GM18870 (cell line): ENCODE measurements around the gene PAQR4.

Source experiments
- ATAC-seq: cut with Tn5 transposase; IDR thresholded peaks from one replicate; pipeline ENCODE4 v1.9.1; 2021; ENCODE audit warnings: moderate library complexity; ENCODE audit not compliant: unreplicated experiment

PAQR4 gene

DNA sequence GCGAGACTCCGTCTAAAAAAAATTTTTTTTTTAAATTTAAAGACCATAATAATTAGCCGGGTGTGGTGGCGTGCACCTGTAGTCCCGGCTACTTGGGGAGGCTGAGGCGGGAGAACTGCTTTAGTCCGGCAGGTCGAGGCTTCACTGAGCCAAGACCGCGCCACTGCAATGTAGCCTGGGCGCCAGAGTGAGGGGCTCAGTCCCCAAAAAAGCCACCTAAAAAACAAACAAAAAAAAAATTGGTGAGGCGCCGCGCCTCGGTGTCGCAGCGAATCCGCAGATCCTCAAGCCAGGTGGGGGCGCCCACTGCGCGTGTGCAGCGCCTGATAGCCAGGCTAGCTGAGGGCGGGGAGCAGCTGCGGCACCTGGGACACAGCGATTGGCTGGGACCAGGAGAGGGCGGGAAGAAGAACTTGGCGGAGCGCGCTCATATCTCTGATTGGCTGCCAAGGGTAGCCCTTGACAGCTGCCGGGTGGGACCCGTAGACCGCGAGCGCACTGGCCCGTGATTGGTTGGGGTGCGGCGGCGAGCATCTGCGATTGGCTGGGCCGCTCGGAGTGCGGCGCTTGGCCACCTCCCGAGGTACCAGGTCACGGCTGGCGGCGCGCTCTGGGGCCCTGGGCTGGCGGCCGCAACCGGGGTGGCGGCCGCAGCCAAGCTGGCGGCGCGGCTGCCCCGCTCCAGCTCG is 34.6 kb downstream of the PAQR4 start:
- peak; percentile 94 for ATAC-seq

GRCh38 chr16:3004319-3004718 is 35.2 kb downstream of the PAQR4 start:
- no peak for ATAC-seq

- no peak for ATAC-seq
These were observed 35.7 kb downstream of the PAQR4 start for GRCh38 chr16:3004781-3005284.

DNA sequence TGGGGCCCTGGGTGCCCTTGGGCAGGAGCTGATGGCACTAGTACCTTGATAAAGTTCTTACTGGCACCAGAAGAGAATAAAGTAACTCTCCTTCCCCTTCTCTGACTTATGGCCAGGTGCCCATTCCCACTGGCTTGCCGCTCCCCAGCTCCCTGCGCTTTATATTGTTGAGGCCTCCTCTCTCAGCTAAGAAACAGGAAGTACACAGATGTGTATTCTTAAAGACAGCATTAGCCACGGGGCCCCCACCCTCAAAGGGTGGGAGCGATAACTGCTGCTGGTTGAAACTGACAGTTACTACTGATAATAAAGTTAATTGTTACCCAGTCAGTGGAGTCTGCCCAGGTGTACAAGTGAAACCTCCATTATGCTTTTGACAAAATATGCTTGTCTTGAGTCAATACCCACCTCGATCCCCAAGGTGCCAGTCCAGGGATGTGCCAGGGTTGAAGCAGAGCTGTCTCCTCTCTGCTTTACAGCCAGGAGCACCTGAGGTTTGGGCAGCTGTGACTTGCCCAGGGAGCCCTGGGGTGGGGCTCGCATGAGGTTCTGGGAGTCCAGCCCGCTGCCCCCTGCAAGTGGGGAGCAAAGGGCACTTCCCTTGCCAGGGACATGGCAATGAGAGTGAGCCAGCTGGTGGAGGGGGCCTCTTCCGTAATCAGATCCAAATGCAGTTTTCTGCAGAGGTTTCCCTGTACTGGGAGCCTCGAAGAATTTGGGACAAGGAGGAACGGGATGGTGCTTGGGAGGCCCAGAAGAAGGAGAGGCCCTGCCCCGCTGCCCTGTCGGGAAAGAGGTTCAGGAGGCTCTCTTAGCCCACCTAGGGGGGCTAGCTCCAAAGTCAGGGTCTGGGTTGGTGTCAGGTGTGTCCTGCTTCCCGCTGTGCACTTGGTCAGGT is 38.2 kb downstream of the PAQR4 start:
- no peak for ATAC-seq

DNA sequence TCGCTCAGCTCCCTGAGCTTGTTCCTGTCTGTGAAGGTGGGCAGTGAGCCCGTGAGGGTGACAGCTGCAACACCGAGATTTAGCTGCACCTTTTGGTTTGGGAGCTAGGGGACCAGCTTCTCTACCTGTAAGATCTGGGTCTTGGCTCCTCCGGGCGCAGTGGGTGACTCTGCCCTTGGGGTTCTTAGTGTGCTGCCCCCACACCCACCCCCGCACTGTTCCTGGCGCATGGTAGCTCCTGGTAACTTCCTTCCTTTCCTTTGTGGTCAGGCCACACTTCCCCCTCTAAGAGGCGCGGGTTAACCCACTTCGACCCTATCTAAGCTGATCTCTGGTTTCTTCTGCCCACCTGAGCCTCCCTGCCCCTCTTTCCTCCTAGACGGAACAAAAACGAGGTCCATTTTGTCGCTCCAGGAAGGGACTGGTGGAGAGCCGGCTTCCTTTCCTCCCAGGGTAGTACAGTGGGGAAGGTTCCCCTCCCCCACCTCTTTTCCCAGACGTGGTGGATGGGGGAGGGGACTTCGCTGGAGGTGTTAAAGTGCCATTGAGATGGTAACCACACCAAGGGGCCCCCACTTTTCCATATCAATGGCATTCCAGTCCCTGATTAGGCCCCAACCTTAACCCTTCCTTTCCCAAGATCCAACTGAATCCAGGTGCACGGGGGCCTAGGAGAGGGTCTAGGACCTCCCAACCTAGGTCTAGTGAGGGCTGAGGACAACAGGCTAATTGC is 39.0 kb downstream of the PAQR4 start:
- ATAC-seq = no peak

- no peak for ATAC-seq
These were observed 39.5 kb downstream of the PAQR4 start for GRCh38 chr16:3008690-3009037.

DNA sequence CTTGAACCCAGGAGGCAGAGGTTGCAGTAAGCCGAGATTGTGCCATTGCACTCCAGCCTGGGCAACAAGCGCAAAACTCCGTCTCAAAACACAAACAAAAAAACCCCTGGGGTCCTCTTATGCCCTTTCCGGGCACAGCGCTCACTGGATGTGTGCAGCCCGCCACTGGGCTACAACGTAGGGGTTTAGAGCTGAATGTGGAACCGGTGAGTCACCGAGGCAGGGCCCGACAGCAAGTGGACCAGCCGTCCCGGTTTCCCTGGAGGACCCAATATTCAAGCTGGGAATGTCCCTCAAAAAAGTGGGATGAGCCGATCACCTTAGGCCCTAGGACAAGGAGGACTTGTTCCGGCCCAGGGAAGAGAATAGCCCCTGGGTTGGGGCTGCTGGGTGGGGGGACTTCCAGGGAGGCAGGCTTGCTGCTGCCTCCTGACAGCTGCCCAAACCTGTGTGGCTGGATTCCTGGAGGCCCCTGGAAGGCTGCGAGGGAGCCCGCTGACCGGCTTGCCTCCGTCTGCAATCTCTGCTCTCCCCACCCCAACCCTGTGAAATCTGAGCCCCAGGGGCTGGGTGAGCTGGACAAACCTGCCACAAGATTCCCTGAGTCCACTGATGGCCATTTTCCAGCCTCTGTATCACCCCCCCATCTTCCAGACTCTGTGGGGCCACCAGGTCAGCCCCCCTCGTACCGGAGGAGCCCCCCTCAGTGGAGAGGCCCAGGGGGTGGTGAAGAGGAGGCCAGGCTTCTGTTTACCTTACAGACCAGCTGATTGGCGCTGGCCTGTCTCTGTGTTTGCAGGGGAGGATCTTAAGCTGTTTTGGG is 40.6 kb downstream of the PAQR4 start:
- no peak for ATAC-seq

DNA sequence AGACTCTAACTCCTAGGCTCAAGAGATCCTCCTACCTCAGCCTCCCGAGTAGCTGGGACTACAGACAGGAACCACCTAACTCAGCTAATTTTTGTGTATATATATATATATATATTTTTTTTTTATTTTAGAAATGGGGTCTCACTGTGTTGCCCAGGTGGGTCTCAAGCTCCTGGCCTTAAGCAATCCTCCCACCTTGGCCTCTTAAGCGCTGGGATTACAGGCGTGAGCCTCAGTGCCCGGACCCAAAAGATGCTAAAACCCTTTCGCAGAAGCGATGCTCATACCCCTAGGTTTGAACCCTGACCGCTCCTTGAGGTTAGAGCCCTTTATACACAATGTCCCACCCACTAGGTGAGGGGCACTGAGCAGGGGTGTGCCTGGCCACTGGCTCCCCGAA is 41.4 kb downstream of the PAQR4 start:
- ATAC-seq = no peak

- ATAC-seq = no peak
These were observed 43.1 kb downstream of the PAQR4 start for GRCh38 chr16:3012246-3012645.

DNA sequence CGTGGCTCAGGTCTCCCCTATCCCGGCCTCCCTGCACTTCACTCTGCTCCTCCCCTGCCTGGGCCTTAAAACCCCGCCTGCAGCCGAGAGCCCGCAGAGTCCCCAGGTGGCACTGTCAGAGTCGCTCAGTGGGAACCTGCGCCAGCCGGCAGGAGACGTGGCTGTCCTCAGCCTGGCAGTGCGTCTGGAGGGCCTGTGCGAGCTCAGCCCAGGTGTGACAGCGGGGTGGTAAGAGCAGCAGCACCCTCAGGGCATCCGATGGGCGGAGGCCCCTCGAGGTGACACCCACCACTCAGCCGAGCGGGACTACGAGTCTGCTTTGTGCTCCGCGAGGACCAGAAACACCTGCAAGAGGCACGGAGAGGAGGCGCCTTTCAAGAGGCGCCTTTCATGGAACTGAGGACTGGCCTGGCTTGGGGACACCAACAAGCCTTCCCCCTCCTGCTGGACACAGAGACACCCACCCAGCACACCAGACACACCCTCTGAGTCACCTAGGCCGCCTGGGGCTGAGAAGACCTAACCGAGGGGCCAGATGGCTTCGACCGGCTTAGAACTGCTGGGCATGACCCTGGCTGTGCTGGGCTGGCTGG is 43.8 kb downstream of the PAQR4 start, which contains the start of gene CLDN9:
Gene CLDN9 (plus strand): TSS at position 96 of the 593 bp plus-strand sequence. CDS start 440 bp downstream, at position 536.
- ATAC-seq = no peak

DNA sequence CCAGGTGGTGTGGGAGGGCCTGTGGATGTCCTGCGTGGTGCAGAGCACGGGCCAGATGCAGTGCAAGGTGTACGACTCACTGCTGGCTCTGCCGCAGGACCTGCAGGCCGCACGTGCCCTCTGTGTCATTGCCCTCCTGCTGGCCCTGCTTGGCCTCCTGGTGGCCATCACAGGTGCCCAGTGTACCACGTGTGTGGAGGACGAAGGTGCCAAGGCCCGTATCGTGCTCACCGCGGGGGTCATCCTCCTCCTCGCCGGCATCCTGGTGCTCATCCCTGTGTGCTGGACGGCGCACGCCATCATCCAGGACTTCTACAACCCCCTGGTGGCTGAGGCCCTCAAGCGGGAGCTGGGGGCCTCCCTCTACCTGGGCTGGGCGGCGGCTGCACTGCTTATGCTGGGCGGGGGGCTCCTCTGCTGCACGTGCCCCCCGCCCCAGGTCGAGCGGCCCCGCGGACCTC is 44.4 kb downstream of the PAQR4 start:
- ATAC-seq = no peak

DNA sequence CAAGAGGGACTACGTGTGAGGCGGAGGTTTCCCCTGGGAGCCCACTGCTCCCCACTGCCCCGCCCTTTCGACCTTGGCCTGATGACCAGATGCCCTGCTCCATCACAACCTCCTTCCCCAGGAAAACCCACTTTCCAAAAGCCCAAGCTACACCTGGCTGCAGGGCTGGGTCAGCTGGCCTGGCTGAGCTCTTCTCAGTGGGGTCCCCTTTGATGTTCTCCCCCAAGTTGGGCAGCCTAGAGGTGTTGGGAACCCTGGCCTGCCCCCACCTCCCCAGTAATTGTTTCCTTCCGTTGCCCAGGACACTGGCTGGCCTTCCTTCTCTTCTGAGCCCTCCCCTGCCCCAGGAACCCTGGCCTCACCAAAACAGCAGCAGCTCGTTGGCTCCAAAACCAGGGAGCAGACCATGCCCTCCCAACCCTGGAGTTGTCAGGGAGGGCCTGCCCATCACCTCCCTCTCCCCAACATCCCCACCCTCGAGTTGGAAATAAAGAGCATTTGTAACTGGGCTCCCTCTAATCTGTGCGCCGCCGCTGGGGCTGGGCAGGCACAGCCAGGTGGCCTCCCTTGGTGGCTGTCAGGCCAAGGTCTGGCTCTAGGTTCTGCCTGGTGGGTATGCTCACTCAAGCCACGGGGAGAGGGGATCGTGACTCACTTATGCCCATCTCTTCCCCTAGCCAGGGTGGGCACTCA is 45.0 kb downstream of the PAQR4 start:
- ATAC-seq = no peak

GRCh38 chr16:3014971-3015370 is 45.8 kb downstream of the PAQR4 start:
- no peak for ATAC-seq

- no peak for ATAC-seq
These were observed 46.8 kb downstream of the PAQR4 start for GRCh38 chr16:3015865-3016521.

GRCh38 chr16:3017344-3017743 is 48.2 kb downstream of the PAQR4 start:
- ATAC-seq = no peak

DNA sequence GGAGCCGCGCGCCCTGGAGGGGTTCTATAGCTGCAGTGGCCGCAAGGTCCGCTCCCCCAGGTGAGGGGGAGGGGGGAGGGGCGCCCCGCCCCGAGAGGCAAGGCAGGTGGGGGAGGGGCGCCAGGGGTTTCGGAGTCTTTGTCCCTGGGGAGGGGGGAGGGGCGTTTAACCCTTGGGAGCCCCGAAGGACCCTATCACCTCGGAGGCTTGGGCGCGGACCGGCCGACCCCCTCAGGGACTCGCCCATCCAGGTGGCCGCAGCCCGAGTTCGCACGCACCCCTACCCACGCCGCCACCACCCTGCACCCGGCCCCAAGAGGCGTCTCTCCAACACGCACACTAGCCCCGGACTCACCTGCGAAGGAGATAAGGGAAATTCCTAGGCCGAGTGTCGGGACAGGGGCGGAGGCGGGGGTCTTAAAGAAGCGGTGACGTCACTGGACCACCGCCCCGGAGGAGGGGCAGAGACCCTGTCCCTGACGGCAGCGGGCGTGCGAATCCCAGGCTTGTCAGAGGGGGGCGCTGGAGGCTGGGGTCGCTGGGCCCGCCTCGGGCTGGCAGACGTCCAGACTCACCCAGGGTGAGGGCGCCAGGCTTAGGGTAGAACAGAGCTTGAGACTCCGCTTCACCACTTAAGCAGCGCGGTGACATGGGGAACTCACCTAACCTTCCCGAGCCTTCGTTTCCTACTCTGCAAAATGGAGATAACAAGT is 48.8 kb downstream of the PAQR4 start, which contains the start of gene CLDN6:
Gene CLDN6 (minus strand): TSS at position 390 of the 713 bp plus-strand sequence. CDS start 2,162 bp downstream, outside the sequence.
- ATAC-seq = no peak

- no peak for ATAC-seq
These were observed 50.6 kb downstream of the PAQR4 start for GRCh38 chr16:3019594-3020246.

- ATAC-seq = no peak
These were observed 51.1 kb downstream of the PAQR4 start, which contains the start of gene TNFRSF12A for GRCh38 chr16:3020247-3020603. Gene TNFRSF12A, plus strand, starts transcription at chr16:3020368. Its CDS starts 30 bp downstream, at chr16:3020398.
